Left lung (tissue), 10 donors: ENCODE data around the gene CREBBP. TPM values are rescaled to one million over a fixed set of nuclear protein-coding genes. Genes with fewer than 3 reads are reported as not detected.
A peak's percentile ranks its signal among the peaks of the same experiment; 100 is the strongest.

Source experiments
- ATAC-seq: fragments of 200-7000 bp; cut with Tn5 transposase; one replicate; pipeline ENCODE4 v1.9.1; 2020; ENCODE audit warnings: moderate library complexity
- DNase-seq, 4 donors: peaks; one replicate each; pipeline ENCODE4 v3.0.0-alpha.2; 2013 to 2020
- H3K27ac ChIP-seq, 2 donors: fragments of 200-600 bp; sonication (generic) in 1 of 2; one replicate each; pipeline versions ENCODE4 v1.5.0 to v1.8.0; 2020 to 2021
- H3K27me3 ChIP-seq, 2 donors: fragments of 200-600 bp; sonication (generic) in 1 of 2; one replicate each; pipeline versions ENCODE4 v1.5.0 to v1.8.0; 2020 to 2021
- H3K36me3 ChIP-seq, 2 donors: fragments of 200-600 bp; sonication (generic) in 1 of 2; one replicate each; pipeline versions ENCODE4 v1.5.0 to v1.8.0; 2020 to 2021
- H3K4me1 ChIP-seq, 2 donors: fragments of 200-600 bp; one replicate each; pipeline ENCODE4 v1.8.0; 2021
- H3K4me3 ChIP-seq, 2 donors: fragments of 200-600 bp; sonication (generic) in 1 of 2; one replicate each; pipeline versions ENCODE4 v1.5.0 to v1.8.0; 2020 to 2021; ENCODE audit warnings: mild to moderate bottlenecking in 1 of 2
- H3K9me3 ChIP-seq, 2 donors: fragments of 200-600 bp; sonication (generic) in 1 of 2; one replicate each; pipeline versions ENCODE4 v1.5.0 to v1.8.0; 2020 to 2021
- CTCF ChIP-seq, 2 donors: fragments of 200-600 bp; sonication (generic) in 1 of 2; IDR thresholded peaks; one replicate each; pipeline versions ENCODE4 v1.5.0 to v1.8.0; 2021; ENCODE audit warnings: antibody characterized with exemption in 2 of 2
- intact Hi-C, 2 donors: fragments of 100-400 bp; cut with DNase I; formaldehyde crosslinking; loops; one replicate each; pipeline versions ENCODE4 v1.11.2 to v1.14.2; 2022
- polyA plus RNA-seq, 6 donors: library from polyadenylated mRNA; unstranded; fragments of 120-200 nt; gene quantifications; one replicate each; pipeline ENCODE4 v1.2.1, GENCODE V29; 2013; ENCODE audit not compliant: insufficient read length in 6 of 6
- total RNA-seq, 2 donors: library from RNA; stranded (reverse); fragmentation: NEBNext Ultra II Directional; extraction: Animal tissue kit (Norgen Biotek cat#: 25700); gene quantifications; one replicate each; pipeline ENCODE4 v1.2.1, GENCODE V29; 2021
- donor health status: DM: no; HTN: yes; CAD: no.
- donor health status: DM: no; HTN: no; CAD: no.

Gene CREBBP
- total and polyA plus RNA-seq, 8 donors = 48.3 to 112 (median 104) TPM

DNA sequence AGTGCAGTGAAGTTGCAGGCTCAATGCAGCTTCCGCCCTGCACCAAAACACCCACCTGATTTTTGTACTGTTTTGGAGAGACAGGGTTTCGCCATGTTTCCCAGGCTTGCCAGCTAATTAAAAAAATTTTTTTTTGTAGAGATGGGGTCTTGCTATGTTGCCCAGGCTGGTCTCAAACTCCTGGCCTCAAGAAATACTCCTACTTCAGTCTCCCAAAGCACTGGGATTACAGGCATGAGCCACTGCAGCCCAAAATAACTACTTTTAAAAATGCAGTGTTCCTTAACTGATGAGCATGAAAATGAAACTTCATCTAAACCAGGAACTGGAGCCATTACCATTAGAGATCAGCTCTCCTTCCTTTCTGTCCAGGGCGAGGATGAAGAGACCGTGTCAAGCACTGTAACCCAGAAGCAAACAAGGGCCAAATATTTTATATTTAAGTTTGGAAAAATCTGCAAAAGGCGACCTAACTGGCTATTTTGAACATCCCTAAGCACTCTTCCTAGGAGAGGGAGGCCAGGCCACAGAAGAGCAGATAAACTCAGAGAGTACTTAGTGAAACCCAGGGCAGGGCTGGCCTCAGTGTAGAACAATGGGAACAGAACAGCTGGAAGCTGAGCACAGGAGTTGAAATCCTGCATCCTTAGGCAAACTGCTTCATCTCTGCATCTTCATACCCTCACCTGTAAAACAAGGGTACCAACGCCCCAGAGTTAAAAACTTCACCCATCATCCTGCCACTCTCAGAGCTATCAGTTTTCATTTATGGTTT lies 24.0 kb downstream of the CREBBP start:
- H3K27ac ChIP-seq = peak overlapping the region in 1 of 2 donors; percentile 76

DNA sequence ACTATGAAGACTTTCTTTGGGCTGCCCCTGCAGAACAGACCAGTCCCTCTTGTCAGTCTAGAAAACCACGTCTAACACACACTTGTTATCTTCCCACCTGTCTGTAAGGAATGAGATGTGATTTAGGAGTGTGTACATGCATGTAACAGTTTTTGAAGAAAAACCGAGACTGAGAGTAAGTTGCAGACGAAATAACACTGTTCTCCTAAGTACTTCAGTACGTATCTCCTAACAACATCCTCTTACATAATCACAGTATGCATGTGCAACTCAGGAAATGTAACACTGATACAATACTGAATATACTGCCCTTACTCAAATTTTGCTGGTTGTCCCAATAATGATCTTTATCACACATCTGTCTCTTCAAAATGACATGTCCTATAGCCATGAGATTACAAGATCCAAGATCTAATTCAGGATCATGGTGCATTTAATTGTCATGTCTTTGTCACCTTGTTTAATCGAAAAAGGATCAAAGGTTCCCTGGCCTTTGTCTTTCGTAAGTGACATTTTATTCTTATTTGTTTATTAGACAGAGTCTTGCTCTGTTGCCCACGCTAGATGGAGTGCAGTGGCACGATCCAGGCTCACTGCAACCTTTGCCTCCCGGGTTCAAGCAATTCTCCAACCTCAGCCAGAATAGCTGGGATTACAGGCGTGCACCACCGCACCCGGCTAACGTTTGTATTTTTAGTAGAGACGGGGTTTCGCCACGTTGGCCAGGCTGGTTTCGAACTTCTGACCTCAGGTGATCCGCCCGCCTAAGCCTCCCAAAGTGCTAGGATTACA lies 25.6 kb downstream of the CREBBP start:
- no peak for TF ChIP-seq CTCF (IDR thresholded peaks at IDR 0.05)
- peak overlapping the region in 1 of 2 donors; percentile 76 for H3K27ac ChIP-seq
- peaks cover 4 to 10% of the 10 kb centered on the region in 2 donors for H3K36me3 ChIP-seq
- H3K4me3 ChIP-seq = no peak overlapping the region
- intact Hi-C loops = no loop called here
- ATAC-seq (peak; percentile 14), DNase-seq (no peak)
- H3K4me1 ChIP-seq = peaks cover 26 to 88% of the 10 kb centered on the region in 2 donors
- H3K9me3 ChIP-seq = no peaks in the 10 kb centered on the region
- H3K27me3 ChIP-seq = no peaks in the 10 kb centered on the region

More for the DNA sequence above, 24.0 kb downstream of the CREBBP start:
- no peaks in the 10 kb centered on the region for H3K27me3 ChIP-seq
- intact Hi-C loops = no loop called here
- H3K4me1 ChIP-seq = peaks cover 34 to 93% of the 10 kb centered on the region in 2 donors
- H3K36me3 ChIP-seq = no peaks in the 10 kb centered on the region
- ATAC-seq = peak; percentile 23
- TF ChIP-seq CTCF (IDR thresholded peaks at IDR 0.05) = no peak
- no peak for DNase-seq
- H3K9me3 ChIP-seq = no peaks in the 10 kb centered on the region
- H3K4me3 ChIP-seq = no peak overlapping the region

- TF ChIP-seq CTCF (IDR thresholded peaks at IDR 0.05) = no peak
- H3K27ac ChIP-seq = no peak overlapping the region
- intact Hi-C loops = no loop called here
- H3K4me1 ChIP-seq = peaks cover 0 to 49% of the 10 kb centered on the region in 2 donors
- DNase-seq = no peak
- no peaks in the 10 kb centered on the region for H3K27me3 ChIP-seq
- H3K36me3 ChIP-seq = peaks cover 4 to 30% of the 10 kb centered on the region in 2 donors
- H3K9me3 ChIP-seq = no peaks in the 10 kb centered on the region
- no peak overlapping the region for H3K4me3 ChIP-seq
- ATAC-seq = no peak
These were observed 30.0 kb downstream of the CREBBP start for GRCh38 chr16:3850544-3850899.

DNA sequence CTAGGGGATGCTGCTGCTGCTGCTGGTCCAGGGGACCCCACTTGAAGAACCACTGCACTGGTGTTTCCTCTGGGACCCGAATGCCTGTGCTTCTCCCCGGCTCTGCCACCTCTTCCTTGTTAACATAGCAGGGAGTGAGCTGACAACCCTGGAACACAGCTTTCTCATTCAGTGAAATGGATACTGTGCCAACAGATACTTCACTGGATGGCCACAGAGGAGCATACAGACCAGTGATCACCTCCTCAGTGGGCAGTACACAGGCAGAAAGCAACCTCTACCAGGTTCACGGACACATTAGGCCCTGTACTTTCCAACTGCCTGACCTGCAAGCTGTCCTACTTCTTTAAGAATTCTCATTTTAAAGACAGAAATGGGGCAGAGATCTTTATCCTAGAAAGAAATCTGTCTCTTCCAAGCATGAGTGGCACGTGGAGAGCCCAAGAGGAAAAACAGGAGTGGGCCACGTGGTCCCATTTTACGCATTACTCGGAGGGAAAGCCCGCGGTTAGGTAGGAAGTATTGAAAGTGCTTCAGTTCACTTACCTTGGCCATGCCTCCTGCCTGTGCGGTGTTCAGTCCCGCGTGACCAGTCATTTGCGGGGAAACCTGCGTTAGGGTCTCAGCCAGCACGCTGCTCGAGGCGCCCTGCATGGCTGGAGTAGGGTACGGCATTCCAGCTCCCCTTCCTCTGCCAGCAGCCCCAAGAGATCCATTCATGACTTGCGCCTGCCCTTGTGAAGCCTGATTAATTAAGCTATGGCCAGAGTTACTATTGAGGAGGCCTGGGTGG lies 30.6 kb downstream of the CREBBP start:
- intact Hi-C loops = no loop called here
- H3K27me3 ChIP-seq = no peaks in the 10 kb centered on the region
- no peak for ATAC-seq

More for the DNA sequence above, 30.6 kb downstream of the CREBBP start:
- no peak overlapping the region for H3K27ac ChIP-seq
- H3K36me3 ChIP-seq = peaks cover 4 to 30% of the 10 kb centered on the region in 2 donors
- no peaks in the 10 kb centered on the region for H3K9me3 ChIP-seq
- DNase-seq = no peak
- no peak overlapping the region for H3K4me3 ChIP-seq
- TF ChIP-seq CTCF (IDR thresholded peaks at IDR 0.05) = no peak
- H3K4me1 ChIP-seq = peaks cover 0 to 44% of the 10 kb centered on the region in 2 donors
